HepG2 (cell line): ENCODE data around the gene FOXN3.

Experiments used
- ZSCAN31 ChIP-seq: sonication (generic); formaldehyde crosslinking; IDR thresholded peaks from 2 replicates; pipeline ENCODE4 v1.5.0; 2020; ENCODE audit warnings: low read depth, mild to moderate bottlenecking, missing genetic modification reagents
- TF ChIP-seq, protein P1 (sequence below): sonication (generic); formaldehyde crosslinking; IDR thresholded peaks from 2 replicates; pipeline ENCODE4 v1.5.0; 2020; ENCODE audit warnings: mild to moderate bottlenecking, missing genetic modification reagents, moderate library complexity
- TF ChIP-seq, protein P2 (sequence below): sonication (generic); formaldehyde crosslinking; IDR thresholded peaks from 2 replicates; pipeline ENCODE4 v1.4.0; 2020; ENCODE audit warnings: missing genetic modification reagents, borderline replicate concordance

DNA sequence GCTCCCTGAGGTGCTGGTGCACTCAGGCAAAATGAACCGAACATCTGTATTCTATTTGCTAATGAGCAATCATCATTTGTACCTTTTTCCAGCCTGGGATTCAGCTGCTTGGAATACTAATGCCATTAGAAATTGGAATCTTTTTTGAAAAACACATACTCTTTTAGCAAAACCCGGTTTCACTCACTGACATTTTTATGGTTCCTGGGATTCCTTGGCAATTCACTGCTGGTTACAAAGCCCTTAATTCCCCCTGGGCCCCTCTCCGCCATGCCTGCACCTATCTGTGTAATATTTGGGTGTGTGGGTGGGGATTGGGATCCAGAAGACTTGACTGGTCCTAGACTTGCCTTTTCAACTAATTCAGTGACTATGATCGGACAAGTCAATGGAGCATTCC lies 199.1 kb downstream of the FOXN3 start:
- no peak for TF ChIP-seq ZSCAN31
- TF ChIP-seq, protein P1, sequence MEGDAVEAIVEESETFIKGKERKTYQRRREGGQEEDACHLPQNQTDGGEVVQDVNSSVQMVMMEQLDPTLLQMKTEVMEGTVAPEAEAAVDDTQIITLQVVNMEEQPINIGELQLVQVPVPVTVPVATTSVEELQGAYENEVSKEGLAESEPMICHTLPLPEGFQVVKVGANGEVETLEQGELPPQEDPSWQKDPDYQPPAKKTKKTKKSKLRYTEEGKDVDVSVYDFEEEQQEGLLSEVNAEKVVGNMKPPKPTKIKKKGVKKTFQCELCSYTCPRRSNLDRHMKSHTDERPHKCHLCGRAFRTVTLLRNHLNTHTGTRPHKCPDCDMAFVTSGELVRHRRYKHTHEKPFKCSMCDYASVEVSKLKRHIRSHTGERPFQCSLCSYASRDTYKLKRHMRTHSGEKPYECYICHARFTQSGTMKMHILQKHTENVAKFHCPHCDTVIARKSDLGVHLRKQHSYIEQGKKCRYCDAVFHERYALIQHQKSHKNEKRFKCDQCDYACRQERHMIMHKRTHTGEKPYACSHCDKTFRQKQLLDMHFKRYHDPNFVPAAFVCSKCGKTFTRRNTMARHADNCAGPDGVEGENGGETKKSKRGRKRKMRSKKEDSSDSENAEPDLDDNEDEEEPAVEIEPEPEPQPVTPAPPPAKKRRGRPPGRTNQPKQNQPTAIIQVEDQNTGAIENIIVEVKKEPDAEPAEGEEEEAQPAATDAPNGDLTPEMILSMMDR: no peak
- TF ChIP-seq, protein P2, sequence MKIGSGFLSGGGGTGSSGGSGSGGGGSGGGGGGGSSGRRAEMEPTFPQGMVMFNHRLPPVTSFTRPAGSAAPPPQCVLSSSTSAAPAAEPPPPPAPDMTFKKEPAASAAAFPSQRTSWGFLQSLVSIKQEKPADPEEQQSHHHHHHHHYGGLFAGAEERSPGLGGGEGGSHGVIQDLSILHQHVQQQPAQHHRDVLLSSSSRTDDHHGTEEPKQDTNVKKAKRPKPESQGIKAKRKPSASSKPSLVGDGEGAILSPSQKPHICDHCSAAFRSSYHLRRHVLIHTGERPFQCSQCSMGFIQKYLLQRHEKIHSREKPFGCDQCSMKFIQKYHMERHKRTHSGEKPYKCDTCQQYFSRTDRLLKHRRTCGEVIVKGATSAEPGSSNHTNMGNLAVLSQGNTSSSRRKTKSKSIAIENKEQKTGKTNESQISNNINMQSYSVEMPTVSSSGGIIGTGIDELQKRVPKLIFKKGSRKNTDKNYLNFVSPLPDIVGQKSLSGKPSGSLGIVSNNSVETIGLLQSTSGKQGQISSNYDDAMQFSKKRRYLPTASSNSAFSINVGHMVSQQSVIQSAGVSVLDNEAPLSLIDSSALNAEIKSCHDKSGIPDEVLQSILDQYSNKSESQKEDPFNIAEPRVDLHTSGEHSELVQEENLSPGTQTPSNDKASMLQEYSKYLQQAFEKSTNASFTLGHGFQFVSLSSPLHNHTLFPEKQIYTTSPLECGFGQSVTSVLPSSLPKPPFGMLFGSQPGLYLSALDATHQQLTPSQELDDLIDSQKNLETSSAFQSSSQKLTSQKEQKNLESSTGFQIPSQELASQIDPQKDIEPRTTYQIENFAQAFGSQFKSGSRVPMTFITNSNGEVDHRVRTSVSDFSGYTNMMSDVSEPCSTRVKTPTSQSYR (CRISPR knock-in tag): no peak
